ENCODE results near the gene DMD.

GRCh38 chrX:31128855-31129254 is 2082.5 kb downstream of the DMD start:
- TF ChIP-seq CTCF (IDR thresholded peaks at IDR 0.05; ENCODE audit: insufficient read depth, low read depth, low read length) (no peak), EZH2 (IDR thresholded peaks at IDR 0.05; ENCODE audit: insufficient read depth, low read length) (no peak)

Measured in astrocyte (in vitro differentiated cells and primary cell).